ENCODE results near the gene DNAJC24. TPM values are rescaled to one million over a fixed set of nuclear protein-coding genes. Genes with fewer than 3 reads are reported as not detected.

DNAJC24 gene
- total RNA-seq, 4 donors from 2014 or later: 13.1 to 20.1 (median 16.6) TPM

GRCh38 chr11:31417357-31417756 is 47.7 kb downstream of the DNAJC24 start:
- Histone ChIP-seq H3K4me3 (no peak overlapping the region), H3K36me3 (no peaks in the 10 kb centered on the region), H3K4me1 (peaks cover 0 to 9% of the 10 kb centered on the region in 2 donors), H3K27me3 (no peaks in the 10 kb centered on the region), H3K27ac (no peak overlapping the region), H3K9me3 (no peaks in the 10 kb centered on the region)
- in situ Hi-C loops (cut with MboI; ENCODE audit: low sequenced_read_pairs in 4 of 4): no loop called here
- DNase-seq: no peak
- intact Hi-C loops (cut with DNase I; ENCODE audit: low total_unique reads): no loop called here
- TF ChIP-seq CTCF (IDR thresholded peaks at IDR 0.05 in 4 of 5, conservative IDR thresholded peaks at IDR 0.05 in 1 of 5) (no peak), POLR2A (IDR thresholded peaks at IDR 0.05) (no peak)
- ATAC-seq: no peak

- Histone ChIP-seq H3K9me3 (no peaks in the 10 kb centered on the region), H3K27me3 (no peaks in the 10 kb centered on the region), H3K4me1 (peaks cover 0 to 9% of the 10 kb centered on the region in 2 donors), H3K36me3 (no peaks in the 10 kb centered on the region), H3K4me3 (no peak overlapping the region), H3K27ac (no peak overlapping the region)
- in situ Hi-C loops (cut with MboI; ENCODE audit: low sequenced_read_pairs in 4 of 4) (no loop called here), intact Hi-C loops (cut with DNase I; ENCODE audit: low total_unique reads) (no loop called here)
- DNase-seq (no peak), ATAC-seq (no peak)
- TF ChIP-seq CTCF (IDR thresholded peaks at IDR 0.05 in 4 of 5, conservative IDR thresholded peaks at IDR 0.05 in 1 of 5) (no peak), POLR2A (IDR thresholded peaks at IDR 0.05) (no peak)
Observed at GRCh38 chr11:31417816-31418215, 48.2 kb downstream of the DNAJC24 start.

GRCh38 chr11:31419138-31419537 is 49.5 kb downstream of the DNAJC24 start:
- DNase-seq (no peak), ATAC-seq (no peak)
- H3K4me3 ChIP-seq: no peak overlapping the region
- no peaks in the 10 kb centered on the region for H3K9me3 ChIP-seq
- intact Hi-C loops (cut with DNase I; ENCODE audit: low total_unique reads) (no loop called here), in situ Hi-C loops (cut with MboI; ENCODE audit: low sequenced_read_pairs in 4 of 4) (no loop called here)
- peaks cover 0 to 9% of the 10 kb centered on the region in 2 donors for H3K4me1 ChIP-seq
- no peaks in the 10 kb centered on the region for H3K36me3 ChIP-seq
- no peak for TF ChIP-seq POLR2A (IDR thresholded peaks at IDR 0.05)
- TF ChIP-seq CTCF (IDR thresholded peaks at IDR 0.05 in 4 of 5, conservative IDR thresholded peaks at IDR 0.05 in 1 of 5): no peak
- H3K27ac ChIP-seq: no peak overlapping the region
- no peaks in the 10 kb centered on the region for H3K27me3 ChIP-seq

GRCh38 chr11:31419669-31420068 is 50.0 kb downstream of the DNAJC24 start:
- Histone ChIP-seq H3K36me3 (no peaks in the 10 kb centered on the region), H3K9me3 (no peaks in the 10 kb centered on the region), H3K4me3 (no peak overlapping the region), H3K4me1 (peaks cover 0 to 9% of the 10 kb centered on the region in 2 donors), H3K27ac (no peak overlapping the region), H3K27me3 (no peaks in the 10 kb centered on the region)
- ATAC-seq (no peak), DNase-seq (no peak)
- intact Hi-C loops (cut with DNase I; ENCODE audit: low total_unique reads) (no loop called here), in situ Hi-C loops (cut with MboI; ENCODE audit: low sequenced_read_pairs in 4 of 4) (no loop called here)
- no peak for TF ChIP-seq POLR2A (IDR thresholded peaks at IDR 0.05)
- no peak for TF ChIP-seq CTCF (IDR thresholded peaks at IDR 0.05 in 4 of 5, conservative IDR thresholded peaks at IDR 0.05 in 1 of 5)

GRCh38 chr11:31421820-31422219 is 52.2 kb downstream of the DNAJC24 start:
- Histone ChIP-seq H3K36me3 (no peaks in the 10 kb centered on the region), H3K4me1 (peaks cover 0 to 7% of the 10 kb centered on the region in 2 donors), H3K27ac (no peak overlapping the region), H3K27me3 (no peaks in the 10 kb centered on the region), H3K9me3 (no peaks in the 10 kb centered on the region), H3K4me3 (no peak overlapping the region)
- ATAC-seq: no peak
- intact Hi-C loops (cut with DNase I; ENCODE audit: low total_unique reads) (no loop called here), in situ Hi-C loops (cut with MboI; ENCODE audit: low sequenced_read_pairs in 4 of 4) (no loop called here)
- no peak for TF ChIP-seq POLR2A (IDR thresholded peaks at IDR 0.05)
- no peak for TF ChIP-seq CTCF (IDR thresholded peaks at IDR 0.05 in 4 of 5, conservative IDR thresholded peaks at IDR 0.05 in 1 of 5)
- DNase-seq: no peak

Measured in gastrocnemius medialis (tissue), 4 donors.